Endothelial cell of umbilical vein (primary cell): Measurements from ENCODE around the gene CIP2A. TPM values are rescaled to one million over a fixed set of nuclear protein-coding genes. Genes with fewer than 3 reads are reported as not detected.

Experiments
- BruUV-seq: library from RNA; stranded (reverse); fragments of 400-500 nt; replicated peaks from 2 replicates; lab custom pipeline; 2021; lab: Mats Ljungman, UMichigan
- CTCF ChIA-PET: fragments of 300-600, 350-600 bp; sonication (Branson Sonifier 250); formaldehyde crosslinking; loops from one replicate; lab custom pipeline; 2021; ENCODE audit warnings: antibody characterized with exemption, inconsistent platforms; lab: Charles Lee
- POLR2A ChIA-PET: fragments of 300-600, 350-600 bp; sonication (Branson Sonifier 250); formaldehyde crosslinking; loops from one replicate; lab custom pipeline; 2021; ENCODE audit warnings: antibody characterized with exemption, inconsistent platforms; lab: Charles Lee
- DNase-seq: peaks from one replicate; pipeline ENCODE4 v3.0.0-alpha.2; 2011; ENCODE audit warnings: low read depth, low spot score
- FAIRE-seq: peaks from 2 replicates; lab custom pipeline; 2011; peaks lifted over from hg19 to GRCh38; lab: Jason Lieb, UNC
- H2AFZ ChIP-seq: 2 replicates; pipeline ENCODE4 v1.6.0; 2012; ENCODE audit warnings: low read depth, low read length, control low read depth, inconsistent platforms
- H3K27ac ChIP-seq: 2 replicates; pipeline ENCODE4 v1.5.1; 2011; ENCODE audit warnings: low read depth, mild to moderate bottlenecking, control low read depth, low read length, moderate library complexity; ENCODE audit not compliant: insufficient read depth
- H3K27me3 ChIP-seq, 2 experiments: 2 replicates each; pipeline versions ENCODE4 v1.6.0 to v1.6.1; 2011; ENCODE audit warnings: low read length in 2 of 2, mixed read lengths in 1 of 2; ENCODE audit not compliant: control insufficient read depth in 2 of 2, insufficient read depth in 2 of 2
- H3K36me3 ChIP-seq, 2 experiments: 2 replicates in 1 of 2; 3 replicates in 1 of 2; pipeline ENCODE4 v1.5.1; 2011; ENCODE audit warnings: low read length in 2 of 2, mild to moderate bottlenecking in 1 of 2, moderate library complexity in 1 of 2; ENCODE audit not compliant: control insufficient read depth in 2 of 2, insufficient read depth in 2 of 2; ENCODE audit errors: extremely low read depth in 1 of 2
- H3K4me1 ChIP-seq: 3 replicates; pipeline ENCODE4 v1.5.1; 2011; ENCODE audit warnings: mild to moderate bottlenecking, low read length; ENCODE audit not compliant: control insufficient read depth, insufficient read depth; ENCODE audit errors: extremely low read depth
- H3K4me2 ChIP-seq: 2 replicates; pipeline ENCODE4 v1.6.1; 2011; ENCODE audit warnings: low read length, control low read depth, mixed read lengths; ENCODE audit not compliant: insufficient read depth
- H3K4me3 ChIP-seq, 3 experiments: fragments of 200-600 bp in 1 of 3; sonication (generic), shearing (Covaris generic) in 1 of 3; replicated peaks in 1 of 3; 2 replicates each; pipeline ENCODE4 v1.5.1; 2011 to 2016; ENCODE audit warnings: control low read depth in 3 of 3, low read length in 3 of 3, mild to moderate bottlenecking in 2 of 3, inconsistent platforms in 1 of 3, low read depth in 1 of 3, moderate library complexity in 1 of 3; ENCODE audit not compliant: insufficient read depth in 1 of 3
- H3K79me2 ChIP-seq: 2 replicates; pipeline ENCODE4 v1.6.0; 2012; ENCODE audit warnings: low read length, inconsistent platforms; ENCODE audit not compliant: control insufficient read depth, insufficient read depth
- H3K9ac ChIP-seq: replicated peaks from 2 replicates; pipeline ENCODE3; 2011; ENCODE audit warnings: low read length, control low read depth; ENCODE audit not compliant: insufficient read depth; ENCODE audit errors: extremely low read depth
- H3K9me1 ChIP-seq: replicated peaks from 3 replicates; pipeline ENCODE4 v1.6.0; 2011; ENCODE audit warnings: mild to moderate bottlenecking, low read length; ENCODE audit not compliant: control insufficient read depth, insufficient read depth; ENCODE audit errors: extremely low read depth
- H3K9me3 ChIP-seq: replicated peaks from 2 replicates; pipeline ENCODE4 v1.5.1; 2012; ENCODE audit warnings: low read length, inconsistent platforms; ENCODE audit not compliant: control insufficient read depth, insufficient read depth
- H4K20me1 ChIP-seq: replicated peaks from 2 replicates; pipeline ENCODE3; 2011; ENCODE audit warnings: mild to moderate bottlenecking, low read length; ENCODE audit not compliant: control insufficient read depth, insufficient read depth; ENCODE audit errors: extremely low read depth
- CTCF ChIP-seq, 2 donors: IDR thresholded peaks; 1 replicate in 1 of 2; 2 replicates in 1 of 2; pipeline ENCODE4 v1.5.1; 2011; ENCODE audit warnings: low read length in 2 of 2, mild to moderate bottlenecking in 2 of 2, moderate library complexity in 2 of 2, control low read depth in 1 of 2, inconsistent platforms in 1 of 2, low read depth in 1 of 2; ENCODE audit not compliant: insufficient read depth in 1 of 2; ENCODE audit errors: extremely low read depth in 1 of 2
- EZH2 ChIP-seq: IDR thresholded peaks from 2 replicates; pipeline ENCODE4 v1.6.1; 2012; ENCODE audit warnings: borderline replicate concordance, low read depth, mild to moderate bottlenecking, moderate library complexity, low read length, inconsistent platforms; ENCODE audit not compliant: severe bottlenecking
- FOS ChIP-seq: IDR thresholded peaks from 2 replicates; pipeline ENCODE4 v1.6.1; 2011; ENCODE audit warnings: mild to moderate bottlenecking, low read length, moderate library complexity, borderline replicate concordance; ENCODE audit not compliant: insufficient read depth
- GATA2 ChIP-seq: IDR thresholded peaks from 2 replicates; pipeline ENCODE4 v1.7.0; 2011; ENCODE audit warnings: low read depth, mild to moderate bottlenecking, moderate library complexity, mixed read lengths, low read length; ENCODE audit not compliant: insufficient read length, insufficient read depth
- JUN ChIP-seq: IDR thresholded peaks from 2 replicates; pipeline ENCODE4 v1.6.1; 2011; ENCODE audit warnings: borderline replicate concordance, low read depth; ENCODE audit not compliant: insufficient read length, insufficient read depth
- MAX ChIP-seq: IDR thresholded peaks from 2 replicates; pipeline ENCODE4 v1.6.1; 2011; ENCODE audit not compliant: insufficient read depth, insufficient read length
- MYC ChIP-seq: IDR thresholded peaks from one replicate; pipeline ENCODE4 v1.6.1; 2011; ENCODE audit warnings: mild to moderate bottlenecking, low read depth, low read length
- POLR2A ChIP-seq: IDR thresholded peaks from 2 replicates; pipeline ENCODE4 v1.6.1; 2012; ENCODE audit warnings: low read depth, mild to moderate bottlenecking, control low read depth, low read length
- POLR2AphosphoS5 ChIP-seq: IDR thresholded peaks from 2 replicates; pipeline ENCODE4 v1.6.1; 2012; ENCODE audit warnings: low read depth, mild to moderate bottlenecking, control low read depth, low read length, moderate library complexity; ENCODE audit not compliant: insufficient read depth
- dilution Hi-C: fragments of 300-500 bp; cut with MboI; formaldehyde crosslinking; loops from one replicate; pipeline ENCODE4 v1.15.0; 2019; ENCODE audit warnings: low sequenced_read_pairs; ENCODE audit not compliant: extremely low pct_ligation_motif_present
- intact Hi-C: fragments of 100-400 bp; cut with micrococcal nuclease; formaldehyde crosslinking; loops from one replicate; pipeline ENCODE4 v1.10.0; 2022
- polyA plus RNA-seq, 4 experiments: library from polyadenylated mRNA; depleted of rRNA in 3 of 4; stranded (reverse) in 3 of 4; unstranded in 1 of 4; fragments of >200 nt; gene quantifications; 2 replicates each; pipeline versions ENCODE4 v1.2.1 to v1.2.3, GENCODE V29; 2011 to 2012; ENCODE audit warnings: missing spikeins in 1 of 4
- total RNA-seq: library from RNA; stranded (reverse); gene quantifications from 2 replicates; pipeline ENCODE4 v1.2.3, GENCODE V29; 2021

The CIP2A gene
- total and polyA plus RNA-seq, 2 donors (not counting 3 experiments of a cell fraction or from before 2014, with no cell fraction given) = 9.4 to 33.7 TPM

GRCh38 chr3:108610651-108611050, 21.4 kb upstream of the CIP2A start:
- CTCF ChIA-PET = interaction anchor here (0.8 to 1.5 kb wide), 3 partner anchors 13 to 28 kb away, joined by 3 to 4 read pairs (median 3); no protein-coding TSS in a partner anchor
- FAIRE-seq = no peak

More at GRCh38 chr3:108610651-108611050, 21.4 kb upstream of the CIP2A start:
- Histone ChIP-seq H3K4me2 (no peak overlapping the region), H3K27me3 (no peaks in the 10 kb centered on the region), H3K9me3 (no peaks in the 10 kb centered on the region), H3K36me3 (no peaks in the 10 kb centered on the region), H3K9ac (no peak overlapping the region), H3K4me1 (no peaks in the 10 kb centered on the region), H3K9me1 (no peaks in the 10 kb centered on the region), H3K27ac (no peak overlapping the region), H4K20me1 (no peaks in the 10 kb centered on the region), H3K79me2 (no peaks in the 10 kb centered on the region), H3K4me3 (no peak overlapping the region), H2AFZ (no peak overlapping the region)
- POLR2A ChIA-PET = no interaction called here
- DNase-seq = no peak
- intact Hi-C loops (no loop called here), dilution Hi-C loops (no loop called here)
- TF ChIP-seq EZH2 = no peak
- TF ChIP-seq MAX = no peak
- no peak for TF ChIP-seq CTCF (IDR thresholded peaks at IDR 0.05; ENCODE audit: extremely low read depth in 1 of 2, insufficient read depth in 1 of 2, low read depth in 1 of 2, low read length in 2 of 2)
- no peak for TF ChIP-seq GATA2
- no peak for TF ChIP-seq POLR2AphosphoS5
- no peak for TF ChIP-seq FOS
- no peak for TF ChIP-seq JUN
- no peak for TF ChIP-seq MYC
- TF ChIP-seq POLR2A = no peak
- no TSS peak for BruUV-seq
